ENCODE results near the gene MEP1B.

Gene MEP1B

DNA sequence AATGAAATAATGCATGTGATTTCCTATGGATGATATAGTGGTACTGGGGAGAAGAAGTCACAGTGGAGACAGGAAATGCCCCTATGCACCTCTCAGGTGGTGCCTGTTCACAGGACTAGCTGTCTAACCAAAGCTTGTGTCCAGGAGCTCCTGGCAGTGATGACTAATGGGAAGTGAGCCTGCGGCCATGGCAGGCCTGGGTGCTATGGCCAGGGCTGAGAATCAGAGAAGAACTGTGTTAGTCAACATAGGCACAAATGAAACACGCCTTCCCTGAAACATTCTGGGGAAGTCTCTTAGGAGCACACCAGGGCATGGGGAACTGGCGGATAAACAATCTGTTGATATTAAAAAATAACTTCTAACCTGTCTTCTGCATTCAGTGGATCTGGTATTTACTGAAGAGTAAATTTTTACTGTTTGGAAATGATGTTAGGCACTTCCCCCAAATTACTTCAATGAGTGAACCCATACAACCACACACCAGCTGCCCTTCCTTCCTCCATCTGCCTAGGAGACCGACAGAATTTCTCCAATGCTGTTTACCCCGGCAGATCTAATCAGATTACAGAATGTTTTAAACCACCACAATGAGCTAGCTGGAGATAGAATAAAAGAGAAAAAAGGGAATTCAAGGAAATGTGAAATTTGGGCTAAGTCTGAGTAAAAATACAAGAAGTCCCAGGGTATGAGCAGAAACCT lies 67.4 kb downstream of the MEP1B start:
- H3K27ac ChIP-seq, result no peak overlapping the region
- H3K36me3 ChIP-seq (ENCODE audit: control insufficient read depth, insufficient read depth, low read length), result no peaks in the 10 kb centered on the region
- no peaks in the 10 kb centered on the region for H3K27me3 ChIP-seq (ENCODE audit: control insufficient read depth, insufficient read depth, low read length)
- H3K79me2 ChIP-seq, result no peaks in the 10 kb centered on the region
- TF ChIP-seq, protein P1, sequence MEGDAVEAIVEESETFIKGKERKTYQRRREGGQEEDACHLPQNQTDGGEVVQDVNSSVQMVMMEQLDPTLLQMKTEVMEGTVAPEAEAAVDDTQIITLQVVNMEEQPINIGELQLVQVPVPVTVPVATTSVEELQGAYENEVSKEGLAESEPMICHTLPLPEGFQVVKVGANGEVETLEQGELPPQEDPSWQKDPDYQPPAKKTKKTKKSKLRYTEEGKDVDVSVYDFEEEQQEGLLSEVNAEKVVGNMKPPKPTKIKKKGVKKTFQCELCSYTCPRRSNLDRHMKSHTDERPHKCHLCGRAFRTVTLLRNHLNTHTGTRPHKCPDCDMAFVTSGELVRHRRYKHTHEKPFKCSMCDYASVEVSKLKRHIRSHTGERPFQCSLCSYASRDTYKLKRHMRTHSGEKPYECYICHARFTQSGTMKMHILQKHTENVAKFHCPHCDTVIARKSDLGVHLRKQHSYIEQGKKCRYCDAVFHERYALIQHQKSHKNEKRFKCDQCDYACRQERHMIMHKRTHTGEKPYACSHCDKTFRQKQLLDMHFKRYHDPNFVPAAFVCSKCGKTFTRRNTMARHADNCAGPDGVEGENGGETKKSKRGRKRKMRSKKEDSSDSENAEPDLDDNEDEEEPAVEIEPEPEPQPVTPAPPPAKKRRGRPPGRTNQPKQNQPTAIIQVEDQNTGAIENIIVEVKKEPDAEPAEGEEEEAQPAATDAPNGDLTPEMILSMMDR (IDR thresholded peaks at IDR 0.05), result no peak
- no peak overlapping the region for H3K9ac ChIP-seq
- H3K9me3 ChIP-seq (ENCODE audit: control insufficient read depth, low read length), result no peaks in the 10 kb centered on the region
- H3K4me1 ChIP-seq, result no peaks in the 10 kb centered on the region
- H3K4me2 ChIP-seq (ENCODE audit: low read length), result no peak overlapping the region
- H3K4me3 ChIP-seq (ENCODE audit: low read depth, low read length), result no peak overlapping the region
- no peak overlapping the region for H2AFZ ChIP-seq

DNA sequence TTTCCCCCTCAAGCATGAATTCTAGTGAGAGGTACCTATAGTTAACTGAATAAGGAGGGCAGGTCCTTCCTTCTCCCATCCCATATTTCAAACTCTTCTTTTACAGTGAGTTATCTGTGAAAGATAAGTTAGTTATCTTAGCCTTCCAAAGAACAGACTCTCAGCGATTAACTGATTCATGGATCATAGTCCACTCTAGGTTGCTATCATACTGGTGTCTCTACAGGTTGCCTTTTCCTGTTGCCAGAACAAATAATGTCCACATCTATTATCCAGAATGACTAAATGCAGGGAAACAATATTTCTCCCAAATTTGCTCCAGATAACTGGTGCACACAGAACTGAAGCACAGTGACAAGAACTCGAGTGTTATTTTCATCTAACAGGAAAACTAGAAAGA lies 68.3 kb downstream of the MEP1B start:
- Histone ChIP-seq H3K27me3 (ENCODE audit: control insufficient read depth, insufficient read depth, low read length) (no peaks in the 10 kb centered on the region), H2AFZ (no peak overlapping the region), H3K9ac (no peak overlapping the region), H3K27ac (no peak overlapping the region), H3K9me3 (ENCODE audit: control insufficient read depth, low read length) (no peaks in the 10 kb centered on the region), H3K36me3 (ENCODE audit: control insufficient read depth, insufficient read depth, low read length) (no peaks in the 10 kb centered on the region), H3K79me2 (no peaks in the 10 kb centered on the region), H3K4me3 (ENCODE audit: low read depth, low read length) (no peak overlapping the region), H3K4me2 (ENCODE audit: low read length) (no peak overlapping the region), H3K4me1 (no peaks in the 10 kb centered on the region)
- TF ChIP-seq, protein P1 (IDR thresholded peaks at IDR 0.05), result no peak

DNA sequence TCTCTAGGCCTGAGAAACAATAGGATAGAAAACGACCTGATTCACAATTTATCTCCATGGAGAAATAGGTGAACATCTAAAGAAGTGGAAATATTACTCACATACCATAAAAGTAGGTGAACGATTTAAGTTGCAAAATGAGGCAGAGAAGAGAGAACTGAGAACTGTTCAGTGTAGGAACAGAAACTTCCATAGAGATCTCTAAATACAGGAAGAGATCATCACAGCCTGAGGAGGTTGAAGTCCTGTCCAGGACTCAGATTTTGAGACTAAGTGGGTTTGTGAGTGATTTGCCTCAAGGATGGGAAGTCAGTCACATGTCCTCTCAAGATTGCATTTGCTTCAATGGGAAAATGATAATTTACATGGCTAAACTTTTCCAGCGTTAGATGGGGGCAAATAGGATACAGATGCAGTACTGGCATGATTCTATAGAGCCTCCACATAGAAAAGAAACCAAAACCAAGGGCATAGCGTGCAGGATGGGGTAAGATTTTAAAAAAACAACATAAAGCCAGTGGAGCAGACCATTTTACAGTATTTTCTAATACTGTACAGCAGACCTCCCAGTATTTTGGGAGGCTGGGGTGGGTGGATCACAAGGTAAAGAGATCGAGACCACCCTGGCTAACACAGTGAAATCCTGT lies 68.8 kb downstream of the MEP1B start:
- Histone ChIP-seq H3K9me3 (ENCODE audit: control insufficient read depth, low read length) (no peaks in the 10 kb centered on the region), H3K4me1 (no peaks in the 10 kb centered on the region), H3K27me3 (ENCODE audit: control insufficient read depth, insufficient read depth, low read length) (no peaks in the 10 kb centered on the region), H3K4me2 (ENCODE audit: low read length) (no peak overlapping the region), H3K79me2 (no peaks in the 10 kb centered on the region), H3K36me3 (ENCODE audit: control insufficient read depth, insufficient read depth, low read length) (no peaks in the 10 kb centered on the region), H2AFZ (no peak overlapping the region), H3K27ac (no peak overlapping the region), H3K9ac (no peak overlapping the region), H3K4me3 (ENCODE audit: low read depth, low read length) (no peak overlapping the region)
- TF ChIP-seq, protein P1 (IDR thresholded peaks at IDR 0.05), result no peak

DNA sequence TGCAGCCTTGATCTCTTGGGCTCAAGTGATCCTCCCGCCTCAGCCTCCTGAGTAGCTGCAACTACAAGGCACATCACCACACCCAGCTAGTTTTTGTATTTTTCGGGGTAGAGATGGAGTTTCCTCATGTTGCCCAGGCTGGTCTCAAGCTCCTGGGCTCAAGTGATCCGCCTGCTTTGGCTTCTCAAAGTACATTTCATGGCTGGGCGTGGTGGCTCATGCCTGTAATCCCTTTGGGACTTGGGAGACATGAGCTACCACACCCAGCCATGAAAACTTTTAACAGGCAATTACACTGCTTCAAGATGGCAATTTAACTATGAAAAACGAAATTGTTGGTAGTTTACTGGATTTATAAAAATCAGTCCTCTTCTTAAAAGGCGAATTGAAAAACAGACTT lies 69.7 kb downstream of the MEP1B start:
- no peak overlapping the region for H2AFZ ChIP-seq
- H3K4me1 ChIP-seq, result no peaks in the 10 kb centered on the region
- H3K4me3 ChIP-seq (ENCODE audit: low read depth, low read length), result no peak overlapping the region
- no peaks in the 10 kb centered on the region for H3K36me3 ChIP-seq (ENCODE audit: control insufficient read depth, insufficient read depth, low read length)
- H3K9ac ChIP-seq, result no peak overlapping the region
- no peaks in the 10 kb centered on the region for H3K79me2 ChIP-seq
- H3K27ac ChIP-seq, result no peak overlapping the region
- TF ChIP-seq, protein P1 (IDR thresholded peaks at IDR 0.05), result no peak
- no peak overlapping the region for H3K4me2 ChIP-seq (ENCODE audit: low read length)
- no peaks in the 10 kb centered on the region for H3K27me3 ChIP-seq (ENCODE audit: control insufficient read depth, insufficient read depth, low read length)
- no peaks in the 10 kb centered on the region for H3K9me3 ChIP-seq (ENCODE audit: control insufficient read depth, low read length)

DNA sequence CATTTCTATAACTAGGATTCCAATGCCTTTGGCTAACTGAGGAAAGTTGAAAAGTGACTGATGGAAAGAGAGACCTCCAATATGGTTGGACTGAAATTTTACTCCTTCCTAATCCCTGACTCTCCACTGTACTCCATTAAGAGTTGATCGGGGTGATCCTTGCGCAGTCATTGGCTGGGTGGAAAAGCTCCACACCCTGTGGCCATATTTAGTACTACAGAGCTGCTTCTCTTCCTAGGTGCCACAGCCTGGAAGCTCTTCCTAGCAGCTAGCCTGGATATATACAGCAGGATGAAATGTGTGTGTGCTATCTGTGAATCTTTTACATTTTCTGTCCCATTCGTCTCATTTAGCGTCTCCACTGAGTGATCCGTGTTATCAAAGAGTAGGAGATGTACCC lies 71.2 kb downstream of the MEP1B start:
- no peak overlapping the region for H3K9ac ChIP-seq

More for the DNA sequence above, 71.2 kb downstream of the MEP1B start:
- no peak overlapping the region for H3K4me2 ChIP-seq (ENCODE audit: low read length)
- TF ChIP-seq, protein P1 (IDR thresholded peaks at IDR 0.05), result no peak
- H2AFZ ChIP-seq, result no peak overlapping the region
- no peak overlapping the region for H3K4me3 ChIP-seq (ENCODE audit: low read depth, low read length)
- no peaks in the 10 kb centered on the region for H3K4me1 ChIP-seq
- H3K27me3 ChIP-seq (ENCODE audit: control insufficient read depth, insufficient read depth, low read length), result no peaks in the 10 kb centered on the region
- no peaks in the 10 kb centered on the region for H3K79me2 ChIP-seq
- H3K9me3 ChIP-seq (ENCODE audit: control insufficient read depth, low read length), result no peaks in the 10 kb centered on the region
- no peaks in the 10 kb centered on the region for H3K36me3 ChIP-seq (ENCODE audit: control insufficient read depth, insufficient read depth, low read length)
- no peak overlapping the region for H3K27ac ChIP-seq
